SH-SY5Y (cell line): ENCODE measurements around the gene IMMP2L.

Experiments used
- GATA2 ChIP-seq: IDR thresholded peaks from 2 replicates; pipeline ENCODE4 v1.6.1; 2011; ENCODE audit warnings: mild to moderate bottlenecking, low read depth, low read length
- GATA3 ChIP-seq: IDR thresholded peaks from 2 replicates; pipeline ENCODE4 v1.6.1; 2011; ENCODE audit warnings: low read depth, mild to moderate bottlenecking, low read length, moderate library complexity

Gene IMMP2L

GRCh38 chr7:111075498-111075897 is 486.8 kb downstream of the IMMP2L start:
- TF ChIP-seq GATA2, result no peak
- no peak for TF ChIP-seq GATA3

GRCh38 chr7:111074748-111075146 is 487.5 kb downstream of the IMMP2L start:
- TF ChIP-seq GATA2 (no peak), GATA3 (no peak)

- TF ChIP-seq GATA3, result no peak
Measured at GRCh38 chr7:111074071-111074747, 488.1 kb downstream of the IMMP2L start.

DNA sequence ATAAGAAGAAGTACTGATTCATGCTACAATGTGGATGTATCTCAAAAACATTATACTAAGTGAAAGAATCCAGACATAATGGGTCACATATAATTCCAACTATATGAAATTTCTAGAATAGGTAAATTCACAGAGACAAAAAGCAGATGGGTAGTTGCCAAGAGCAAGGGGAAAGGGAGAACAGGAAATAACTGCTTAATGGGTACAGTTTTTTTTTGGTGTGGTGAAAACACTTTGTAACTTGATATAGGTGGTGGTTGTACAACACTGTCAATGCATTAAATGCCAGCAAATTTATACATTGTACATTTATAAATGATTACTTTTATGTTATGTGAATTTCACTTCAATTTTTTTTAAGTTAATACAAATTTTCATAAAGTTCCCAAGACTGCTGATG is 490.7 kb downstream of the IMMP2L start:
- TF ChIP-seq GATA2, result no peak
- no peak for TF ChIP-seq GATA3

DNA sequence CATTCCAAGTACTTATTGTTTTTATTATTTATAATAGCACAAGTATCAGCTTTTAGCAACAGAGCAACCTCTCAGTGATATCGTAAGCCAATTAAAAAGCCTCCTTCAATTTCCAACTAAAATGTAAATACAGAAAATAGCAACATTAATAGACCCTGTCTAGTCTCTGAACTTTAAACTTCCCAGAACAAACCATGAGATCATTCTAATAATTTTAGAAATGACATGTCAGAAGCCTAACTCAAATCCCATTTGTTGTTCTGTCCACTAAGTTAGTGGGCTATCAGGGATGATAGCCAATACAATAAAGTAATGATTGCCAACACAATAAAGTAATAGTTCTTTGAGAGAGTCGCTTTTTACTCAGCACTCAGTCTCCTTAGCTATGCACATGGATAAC is 493.7 kb downstream of the IMMP2L start:
- no peak for TF ChIP-seq GATA2
- no peak for TF ChIP-seq GATA3

- TF ChIP-seq GATA3 (no peak), GATA2 (no peak)
Measured at GRCh38 chr7:111067682-111068081, 494.6 kb downstream of the IMMP2L start.

- TF ChIP-seq GATA3 (no peak), GATA2 (no peak)
Measured at GRCh38 chr7:111067251-111067650, 495.0 kb downstream of the IMMP2L start.

- TF ChIP-seq GATA2 (no peak), GATA3 (no peak)
Measured at GRCh38 chr7:111063166-111063565, 499.1 kb downstream of the IMMP2L start.

- TF ChIP-seq GATA3 (no peak), GATA2 (no peak)
Measured at GRCh38 chr7:111059833-111060232, 502.5 kb downstream of the IMMP2L start.

DNA sequence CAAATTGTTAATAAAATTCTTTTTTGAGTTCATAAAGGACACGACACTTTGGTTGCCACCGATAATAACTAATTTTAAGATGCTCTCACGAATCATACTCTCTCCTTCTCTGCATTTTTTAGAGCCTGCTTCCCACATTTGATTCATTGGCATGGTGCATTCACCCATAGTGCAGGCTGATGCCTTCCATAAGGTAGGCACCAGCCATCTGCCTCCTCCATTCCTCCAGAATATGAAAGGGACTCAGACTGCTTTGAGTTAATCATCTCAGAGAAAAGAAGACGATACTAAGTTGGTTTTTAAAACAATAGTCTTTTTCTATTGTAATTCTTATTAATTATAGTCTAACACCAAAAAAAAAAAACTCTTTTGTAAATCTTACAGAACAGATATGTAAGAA is 505.2 kb downstream of the IMMP2L start:
- TF ChIP-seq GATA2 (no peak), GATA3 (no peak)

DNA sequence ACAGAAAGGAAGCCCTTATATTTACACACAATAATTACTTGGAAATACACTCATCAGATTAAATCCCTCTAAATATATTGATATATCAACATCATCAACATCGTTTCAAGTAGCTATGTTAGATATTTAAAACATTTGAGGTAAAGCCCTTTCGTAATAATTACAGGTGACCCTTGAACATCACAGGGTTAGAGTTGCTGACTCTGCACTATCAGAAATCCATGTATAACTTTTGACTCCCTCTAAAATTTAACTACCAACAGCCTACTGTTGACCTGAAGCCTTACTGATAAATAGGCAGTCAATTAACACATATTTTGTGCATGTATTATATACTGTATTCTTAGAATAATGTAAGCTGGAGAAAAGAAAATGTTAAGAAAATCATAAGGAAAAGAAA is 505.9 kb downstream of the IMMP2L start:
- no peak for TF ChIP-seq GATA2
- TF ChIP-seq GATA3, result no peak

GRCh38 chr7:111053035-111053434 is 509.3 kb downstream of the IMMP2L start:
- no peak for TF ChIP-seq GATA3
- no peak for TF ChIP-seq GATA2

DNA sequence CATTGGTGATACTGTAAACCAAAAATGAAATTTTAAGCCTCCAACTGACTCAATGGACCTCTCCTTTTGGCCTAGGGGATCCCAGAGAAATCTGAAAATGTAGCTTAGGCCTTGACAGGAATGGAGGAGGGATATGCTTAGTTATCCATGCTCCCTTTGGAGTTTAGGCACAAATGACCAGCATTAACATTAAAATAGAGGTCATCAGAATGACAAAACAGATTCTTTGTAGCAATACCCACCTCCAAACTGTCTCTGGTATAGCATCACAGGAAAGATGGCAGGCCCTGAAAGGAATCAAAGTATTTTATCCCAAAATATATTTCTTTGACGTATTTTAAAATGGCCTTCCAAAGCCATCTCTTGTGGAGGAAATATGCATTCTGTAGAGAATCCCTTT is 510.5 kb downstream of the IMMP2L start:
- TF ChIP-seq GATA3 (no peak), GATA2 (no peak)

GRCh38 chr7:111050875-111051416 is 511.3 kb downstream of the IMMP2L start:
- no peak for TF ChIP-seq GATA2

DNA sequence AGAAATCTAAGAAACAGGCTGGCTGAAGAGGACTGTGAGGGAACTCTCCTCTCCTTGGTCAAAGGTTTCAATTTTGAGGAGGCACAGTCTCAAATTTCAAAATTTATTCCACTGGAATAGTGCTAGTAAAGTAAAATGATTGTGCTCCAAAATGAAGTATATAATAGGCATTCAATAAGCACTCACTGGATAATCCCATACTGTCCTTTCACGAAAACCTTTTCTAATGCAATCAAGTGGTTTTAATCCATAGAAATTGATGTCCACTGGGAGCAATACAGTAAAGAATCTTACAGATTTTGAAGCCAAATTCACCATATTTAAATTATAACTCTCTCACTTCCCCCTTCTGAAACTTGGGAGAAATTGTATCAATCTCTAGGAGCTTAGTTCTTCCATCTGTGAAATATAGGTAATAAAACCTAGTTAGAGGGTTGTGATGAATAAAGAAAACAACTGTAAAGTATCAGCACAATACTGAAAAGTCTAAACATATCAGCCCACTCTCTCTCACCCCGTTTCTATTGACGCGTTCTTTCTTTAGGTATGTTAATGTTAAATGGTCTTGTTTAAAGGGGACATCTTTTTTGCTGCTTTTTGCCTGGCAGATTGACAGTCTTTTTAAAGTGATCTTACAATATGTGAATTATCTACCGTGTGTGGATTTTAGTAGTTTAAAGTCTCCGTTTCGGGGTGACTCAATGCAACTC is 512.2 kb downstream of the IMMP2L start:
- TF ChIP-seq GATA3 (no peak), GATA2 (no peak)
